IMR-90 (cell line): ENCODE results near the gene NKAIN2. TPM values are rescaled to one million over a fixed set of nuclear protein-coding genes. Genes with fewer than 3 reads are reported as not detected.

Experiments used
- ATAC-seq: fragments of 200-7000 bp; cut with Tn5 transposase; 2 replicates; pipeline ENCODE4 v1.9.1; 2020; ENCODE audit warnings: low read depth, mild to moderate bottlenecking, moderate library complexity
- BruUV-seq: library from RNA; stranded (reverse); fragments of 400-500 nt; replicated peaks from 2 replicates; lab custom pipeline; 2021; lab: Mats Ljungman, UMichigan
- CTCF ChIA-PET: fragments of 300-600 bp; formaldehyde crosslinking; extraction: SDS; loops from one replicate; lab custom pipeline; 2021; ENCODE audit warnings: antibody characterized with exemption; lab: Yijun Ruan, JAX
- POLR2A ChIA-PET: fragments of 300-600 bp; sonication (Branson Sonifier 250); formaldehyde crosslinking; loops from one replicate; lab custom pipeline; 2022; ENCODE audit warnings: antibody characterized with exemption; ENCODE audit not compliant: unreplicated experiment; lab: Charles Lee
- DNase-seq: peaks from one replicate; pipeline ENCODE4 v3.0.0; 2013
- H2AFZ ChIP-seq: replicated peaks from 2 replicates; pipeline ENCODE3; 2013; ENCODE audit warnings: low read length, mild to moderate bottlenecking; ENCODE audit not compliant: poor library complexity
- H2AK5ac ChIP-seq: 2 replicates; pipeline ENCODE4 v1.6.1; 2013; ENCODE audit warnings: low read depth, low read length, inconsistent platforms
- H2AK9ac ChIP-seq: replicated peaks from 2 replicates; pipeline ENCODE3; 2013; ENCODE audit warnings: mild to moderate bottlenecking, low read depth, low read length, moderate library complexity; ENCODE audit not compliant: poor library complexity
- H2BK120ac ChIP-seq: 2 replicates; pipeline ENCODE4 v1.6.1; 2013; ENCODE audit warnings: low read depth, low read length, inconsistent platforms
- H2BK15ac ChIP-seq: 3 replicates; pipeline ENCODE4 v1.6.1; 2013; ENCODE audit warnings: low read depth, low read length, inconsistent platforms
- H2BK20ac ChIP-seq: 2 replicates; pipeline ENCODE4 v1.6.1; 2013; ENCODE audit warnings: low read depth, mild to moderate bottlenecking, inconsistent platforms, low read length, moderate library complexity
- H2BK5ac ChIP-seq: 2 replicates; pipeline ENCODE4 v1.6.1; 2013; ENCODE audit warnings: mild to moderate bottlenecking, low read depth, low read length, inconsistent platforms; ENCODE audit not compliant: poor library complexity, severe bottlenecking
- H3K14ac ChIP-seq: replicated peaks from 2 replicates; pipeline ENCODE4 v1.6.1; 2013; ENCODE audit warnings: low read depth, low read length, inconsistent platforms
- H3K18ac ChIP-seq: 2 replicates; pipeline ENCODE4 v1.6.1; 2013; ENCODE audit warnings: low read depth, low read length, control low read depth
- H3K23ac ChIP-seq: 2 replicates; pipeline ENCODE4 v1.6.1; 2013; ENCODE audit warnings: low read depth, low read length, inconsistent platforms
- H3K27ac ChIP-seq: 2 replicates; pipeline ENCODE4 v1.5.1; 2013; ENCODE audit warnings: mild to moderate bottlenecking, control low read depth, low read length; ENCODE audit not compliant: insufficient read depth
- H3K27me3 ChIP-seq: 2 replicates; pipeline ENCODE4 v1.6.1; 2013; ENCODE audit warnings: low read length; ENCODE audit not compliant: control insufficient read depth, insufficient read depth
- H3K36me3 ChIP-seq: 2 replicates; pipeline ENCODE4 v1.6.1; 2013; ENCODE audit warnings: low read length, mixed read lengths; ENCODE audit not compliant: control insufficient read depth, insufficient read depth
- H3K4ac ChIP-seq: 2 replicates; pipeline ENCODE4 v1.6.1; 2013; ENCODE audit warnings: low read depth, low read length, inconsistent platforms
- H3K4me1 ChIP-seq: 2 replicates; pipeline ENCODE4 v1.6.1; 2013; ENCODE audit warnings: low read length, mixed read lengths; ENCODE audit not compliant: control insufficient read depth, insufficient read depth
- H3K4me2 ChIP-seq: 2 replicates; pipeline ENCODE4 v1.6.1; 2013; ENCODE audit warnings: low read depth, mild to moderate bottlenecking, control low read depth, low read length, moderate library complexity
- H3K4me3 ChIP-seq: 2 replicates; pipeline ENCODE4 v1.5.1; 2013; ENCODE audit warnings: low read depth, mild to moderate bottlenecking, control low read depth, low read length, moderate library complexity; ENCODE audit not compliant: insufficient read depth
- H3K56ac ChIP-seq: 2 replicates; pipeline ENCODE4 v1.6.1; 2013; ENCODE audit warnings: low read length, inconsistent platforms; ENCODE audit not compliant: insufficient read depth; ENCODE audit errors: extremely low read depth
- H3K79me1 ChIP-seq, 2 experiments: 2 replicates each; pipeline ENCODE4 v1.6.1; 2013; ENCODE audit warnings: low read length in 2 of 2, inconsistent platforms in 1 of 2, low read depth in 1 of 2
- H3K9ac ChIP-seq: 2 replicates; pipeline ENCODE4 v1.6.1; 2013; ENCODE audit warnings: low read depth, low read length, control low read depth
- H3K9me1 ChIP-seq: 2 replicates; pipeline ENCODE4 v1.6.1; 2013; ENCODE audit warnings: low read length, inconsistent platforms; ENCODE audit not compliant: insufficient read depth
- H3K9me3 ChIP-seq: 2 replicates; pipeline ENCODE4 v1.6.1; 2013; ENCODE audit warnings: low read length; ENCODE audit not compliant: control insufficient read depth, insufficient read depth
- H4K20me1 ChIP-seq: 2 replicates; pipeline ENCODE4 v1.6.1; 2013; ENCODE audit warnings: low read length, inconsistent platforms; ENCODE audit not compliant: insufficient read depth
- H4K5ac ChIP-seq: 2 replicates; pipeline ENCODE4 v1.6.1; 2013; ENCODE audit warnings: mild to moderate bottlenecking, low read depth, low read length, control low read depth
- H4K8ac ChIP-seq, 2 experiments: 2 replicates each; pipeline ENCODE4 v1.6.1; 2013; ENCODE audit warnings: low read depth in 2 of 2, low read length in 2 of 2, control low read depth in 1 of 2, inconsistent platforms in 1 of 2
- H4K91ac ChIP-seq: 2 replicates; pipeline ENCODE4 v1.6.1; 2013; ENCODE audit warnings: low read depth, low read length, inconsistent platforms; ENCODE audit not compliant: insufficient read depth
- BHLHE40 ChIP-seq: fragments of 150-350 bp; IDR thresholded peaks from 2 replicates; pipeline ENCODE4 v1.6.1; 2016; ENCODE audit warnings: mild to moderate bottlenecking, low read depth, low read length
- CHD1 ChIP-seq: IDR thresholded peaks from 2 replicates; pipeline ENCODE4 v1.6.1; 2012; ENCODE audit warnings: low read depth, low read length, improper control_type of control experiment
- CTCF ChIP-seq: conservative IDR thresholded peaks from 2 replicates; pipeline ENCODE4 v1.5.1; 2012; ENCODE audit warnings: mild to moderate bottlenecking, low read depth, low read length, improper control_type of control experiment
- ELK1 ChIP-seq: fragments of 150-350 bp; IDR thresholded peaks from 2 replicates; pipeline ENCODE4 v1.6.1; 2016; ENCODE audit warnings: low read depth, mild to moderate bottlenecking, low read length, moderate library complexity, borderline replicate concordance
- FOS ChIP-seq: fragments of 150-350 bp; IDR thresholded peaks from 2 replicates; pipeline ENCODE4 v1.6.1; 2016; ENCODE audit warnings: low read depth, low read length
- MAFK ChIP-seq: IDR thresholded peaks from 2 replicates; pipeline ENCODE4 v1.6.1; 2012; ENCODE audit warnings: low read depth, low read length, improper control_type of control experiment
- MXI1 ChIP-seq: IDR thresholded peaks from 2 replicates; pipeline ENCODE4 v1.6.1; 2012; ENCODE audit warnings: low read depth, mild to moderate bottlenecking, low read length, moderate library complexity, borderline replicate concordance
- NFE2L2 ChIP-seq: fragments of 150-350 bp; IDR thresholded peaks from 2 replicates; pipeline ENCODE4 v1.6.1; 2016; ENCODE audit warnings: low read depth, mild to moderate bottlenecking, low read length
- POLR2A ChIP-seq: IDR thresholded peaks from 2 replicates; pipeline ENCODE4 v1.6.1; 2012; ENCODE audit warnings: mild to moderate bottlenecking, low read depth, low read length
- RAD21 ChIP-seq: IDR thresholded peaks from 2 replicates; pipeline ENCODE4 v1.6.1; 2012; ENCODE audit warnings: low read length, improper control_type of control experiment
- RCOR1 ChIP-seq: IDR thresholded peaks from 2 replicates; pipeline ENCODE4 v1.6.1; 2012; ENCODE audit warnings: mild to moderate bottlenecking, low read length, improper control_type of control experiment; ENCODE audit not compliant: insufficient replicate concordance
- RFX5 ChIP-seq: IDR thresholded peaks from 2 replicates; pipeline ENCODE4 v1.8.0; 2012; ENCODE audit warnings: low read depth, mild to moderate bottlenecking, low read length, moderate library complexity
- SMC3 ChIP-seq: fragments of 150-350 bp; IDR thresholded peaks from 2 replicates; pipeline ENCODE4 v1.6.1; 2016; ENCODE audit warnings: low read depth, mild to moderate bottlenecking, antibody characterized with exemption, low read length, moderate library complexity
- USF2 ChIP-seq: fragments of 150-350 bp; IDR thresholded peaks from 2 replicates; pipeline ENCODE4 v1.6.1; 2017; ENCODE audit warnings: mild to moderate bottlenecking, antibody characterized with exemption, low read length, low read depth
- WGBS, 2 experiments: methylation state at CpG; one replicate each; pipeline versions ENCODE4 v1.1.5 to v1.1.7; 2013; ENCODE audit warnings: missing lambda C conversion rate in 2 of 2; ENCODE audit not compliant: insufficient read length in 1 of 2; ENCODE audit errors: extremely low coverage in 2 of 2; 5-methylcytosine and 5-hydroxymethylcytosine counted together
- dilution Hi-C: fragments of 300-500 bp; cut with HindIII; formaldehyde crosslinking; loops from one replicate; pipeline ENCODE4 v1.14.3; 2018; ENCODE audit warnings: low sequenced_read_pairs; ENCODE audit not compliant: unreplicated experiment
- in situ Hi-C: fragments of 300-500 bp; cut with MboI; formaldehyde crosslinking; loops from 3 replicates; pipeline ENCODE4 v1.14.3; 2019; ENCODE audit warnings: low sequenced_read_pairs, inconsistent platforms, mixed read lengths
- intact Hi-C: fragments of 100-400 bp; cut with micrococcal nuclease; formaldehyde crosslinking; loops from 2 replicates; pipeline ENCODE4 v1.10.0; 2022
- polyA plus RNA-seq, 3 experiments: library from polyadenylated mRNA; depleted of rRNA; stranded (reverse); fragments of >200 nt; gene quantifications; 2 replicates each; pipeline ENCODE4 v1.2.3, GENCODE V29; 2012; ENCODE audit warnings: low replicate concordance in 1 of 3
- total RNA-seq: library from RNA; depleted of rRNA; stranded (reverse); fragments of >200 nt; gene quantifications from 2 replicates; pipeline ENCODE4 v1.2.3, GENCODE V29; 2012

The NKAIN2 gene
- total and polyA plus RNA-seq, 2 of the 4 experiments (the other 2 are of a cell fraction): not detected

GRCh38 chr6:124074606-124075005, 270.9 kb downstream of the NKAIN2 start:
- dilution Hi-C loops: no loop called here
- no peak overlapping the region for H3K4ac ChIP-seq
- no peak overlapping the region for H2AK9ac ChIP-seq
- H3K9me3 ChIP-seq: no peaks in the 10 kb centered on the region
- no peaks in the 10 kb centered on the region for H3K27me3 ChIP-seq
- H3K79me1 ChIP-seq: no peaks in the 10 kb centered on the region
- ChIA-PET POLR2A (no interaction called here), CTCF (interaction anchor here (0.7 kb wide), 1 partner anchor 13 kb away, joined by 3 read pairs; no protein-coding TSS in a partner anchor)
- no peak overlapping the region for H2BK120ac ChIP-seq
- no peak overlapping the region for H2BK20ac ChIP-seq
- no peaks in the 10 kb centered on the region for H3K4me1 ChIP-seq
- H3K4me3 ChIP-seq: no peak overlapping the region
- no peak overlapping the region for H3K18ac ChIP-seq
- no peak overlapping the region for H3K4me2 ChIP-seq
- no peak overlapping the region for H4K91ac ChIP-seq
- no peak overlapping the region for H3K27ac ChIP-seq
- no peak overlapping the region for H3K14ac ChIP-seq
- no peak overlapping the region for H4K5ac ChIP-seq
- no peak overlapping the region for H2BK15ac ChIP-seq
- H3K36me3 ChIP-seq: no peaks in the 10 kb centered on the region
- H3K9me1 ChIP-seq: no peaks in the 10 kb centered on the region
- in situ Hi-C loops: no loop called here
- no peak overlapping the region for H2AK5ac ChIP-seq
- no TSS peak for BruUV-seq
- H4K8ac ChIP-seq: no peak overlapping the region
- no peak overlapping the region for H3K23ac ChIP-seq
- no peak overlapping the region for H3K9ac ChIP-seq
- H4K20me1 ChIP-seq: no peaks in the 10 kb centered on the region
- H3K56ac ChIP-seq: no peak overlapping the region
- ATAC-seq (no peak), DNase-seq (no peak)
- WGBS, 2 experiments: no CpG with 5 or more reads among the region's 5 CpGs
- no peak overlapping the region for H2AFZ ChIP-seq
- H2BK5ac ChIP-seq: no peak overlapping the region
- TF ChIP-seq MAFK (no peak), BHLHE40 (no peak), POLR2A (no peak), FOS (no peak), RFX5 (no peak), RCOR1 (no peak), RAD21 (no peak), ELK1 (no peak), NFE2L2 (no peak), CHD1 (no peak), MXI1 (no peak), SMC3 (no peak), USF2 (no peak), CTCF (no peak)
- intact Hi-C loops: no loop called here
